WI38 (cell line): ENCODE measurements around the gene SKI.

ENCODE experiments used
- H3K4me3 ChIP-seq: 2 replicates; pipeline ENCODE4 v1.5.1; 2011; ENCODE audit warnings: low read depth, mild to moderate bottlenecking, control low read depth, low read length
- TF ChIP-seq, protein P1 (sequence below): IDR thresholded peaks from 2 replicates; pipeline ENCODE4 v1.5.1; 2012; ENCODE audit warnings: low read depth, mild to moderate bottlenecking, control low read depth, low read length

SKI gene

GRCh38 chr1:2342384-2343022, 114.4 kb downstream of the SKI start:
- H3K4me3 ChIP-seq = no peak overlapping the region
- TF ChIP-seq, protein P1, sequence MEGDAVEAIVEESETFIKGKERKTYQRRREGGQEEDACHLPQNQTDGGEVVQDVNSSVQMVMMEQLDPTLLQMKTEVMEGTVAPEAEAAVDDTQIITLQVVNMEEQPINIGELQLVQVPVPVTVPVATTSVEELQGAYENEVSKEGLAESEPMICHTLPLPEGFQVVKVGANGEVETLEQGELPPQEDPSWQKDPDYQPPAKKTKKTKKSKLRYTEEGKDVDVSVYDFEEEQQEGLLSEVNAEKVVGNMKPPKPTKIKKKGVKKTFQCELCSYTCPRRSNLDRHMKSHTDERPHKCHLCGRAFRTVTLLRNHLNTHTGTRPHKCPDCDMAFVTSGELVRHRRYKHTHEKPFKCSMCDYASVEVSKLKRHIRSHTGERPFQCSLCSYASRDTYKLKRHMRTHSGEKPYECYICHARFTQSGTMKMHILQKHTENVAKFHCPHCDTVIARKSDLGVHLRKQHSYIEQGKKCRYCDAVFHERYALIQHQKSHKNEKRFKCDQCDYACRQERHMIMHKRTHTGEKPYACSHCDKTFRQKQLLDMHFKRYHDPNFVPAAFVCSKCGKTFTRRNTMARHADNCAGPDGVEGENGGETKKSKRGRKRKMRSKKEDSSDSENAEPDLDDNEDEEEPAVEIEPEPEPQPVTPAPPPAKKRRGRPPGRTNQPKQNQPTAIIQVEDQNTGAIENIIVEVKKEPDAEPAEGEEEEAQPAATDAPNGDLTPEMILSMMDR = no peak

- no peak overlapping the region for H3K4me3 ChIP-seq
- TF ChIP-seq, protein P1 = no peak
These were observed 115.2 kb downstream of the SKI start for GRCh38 chr1:2343023-2343935.

- no peak overlapping the region for H3K4me3 ChIP-seq
- TF ChIP-seq, protein P1 = no peak
These were observed 116.1 kb downstream of the SKI start for GRCh38 chr1:2344121-2344681.

GRCh38 chr1:2344744-2345296, 116.7 kb downstream of the SKI start:
- TF ChIP-seq, protein P1 = no peak
- H3K4me3 ChIP-seq = no peak overlapping the region

DNA sequence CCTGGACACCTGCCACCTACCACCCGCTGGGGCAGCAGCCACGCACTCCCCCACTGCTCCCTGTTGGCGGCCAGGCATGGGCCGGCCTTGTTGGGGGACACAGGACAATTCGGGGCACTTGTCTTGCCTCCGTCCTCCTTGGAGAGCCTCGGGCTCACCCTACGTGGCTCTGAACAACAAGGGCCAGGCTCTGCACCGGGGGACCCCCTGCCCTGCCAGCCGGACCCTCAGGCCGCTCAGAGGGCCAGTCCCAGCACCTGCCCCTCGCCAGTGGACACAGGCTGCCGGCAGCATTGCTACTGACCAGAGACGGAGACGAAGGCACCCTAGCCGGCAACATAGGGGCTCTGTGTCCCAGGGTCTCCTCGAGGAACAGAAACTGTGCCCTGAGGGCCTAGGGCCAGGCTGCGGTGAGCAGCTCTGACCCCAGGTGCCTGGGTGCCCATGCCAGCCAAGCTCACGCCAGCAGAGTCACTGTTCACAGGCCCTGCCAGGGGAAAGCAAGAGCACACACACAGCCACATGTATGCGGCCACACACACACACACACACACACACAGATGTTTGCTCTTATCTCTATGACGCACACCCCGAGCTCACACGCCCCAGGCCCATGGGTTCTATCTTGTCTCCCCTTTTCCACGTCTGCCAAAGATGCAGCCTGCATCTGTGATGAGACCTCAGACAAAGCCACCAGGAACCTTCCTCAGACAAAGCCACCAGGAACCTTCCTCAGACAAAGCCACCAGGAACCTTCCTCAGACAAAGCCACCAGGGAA, 117.4 kb downstream of the SKI start:
- H3K4me3 ChIP-seq = no peak overlapping the region
- TF ChIP-seq, protein P1 = no peak

DNA sequence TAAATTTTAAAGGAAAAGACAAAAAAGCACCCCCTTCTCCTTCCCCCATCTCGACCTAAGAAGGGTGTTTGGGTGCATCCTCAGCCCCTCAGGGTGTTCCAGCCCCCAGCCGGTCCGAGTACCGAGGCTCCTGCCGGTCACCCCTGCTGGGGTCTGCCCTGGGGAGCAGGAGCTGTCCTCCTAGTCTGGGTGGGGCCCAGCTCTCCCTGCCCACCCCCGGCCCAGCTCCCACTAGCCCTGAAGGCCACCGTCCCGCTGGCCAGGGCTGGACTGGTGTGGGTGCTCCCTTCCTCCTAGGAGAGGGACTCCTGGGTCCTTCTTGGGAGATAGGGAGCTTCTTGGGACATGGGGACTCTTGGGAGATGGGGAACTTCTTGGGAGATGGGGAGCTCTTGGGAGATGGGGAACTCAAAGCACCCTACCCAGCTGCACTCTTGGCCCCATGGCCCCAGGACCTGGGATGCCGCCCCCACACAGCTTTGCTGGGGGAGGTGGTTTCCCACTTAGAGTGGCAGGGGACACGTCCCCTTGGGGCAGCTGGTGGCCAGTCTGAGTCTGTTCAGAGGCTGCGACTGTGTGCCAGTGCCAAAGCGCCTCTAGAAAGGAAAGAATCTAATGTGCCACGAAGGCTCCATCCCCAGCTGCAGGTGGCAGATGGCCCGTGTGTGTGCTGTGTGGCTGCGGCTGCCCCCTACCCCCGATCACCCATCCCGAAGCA, 118.7 kb downstream of the SKI start:
- TF ChIP-seq, protein P1 = no peak

More for the DNA sequence above, 118.7 kb downstream of the SKI start:
- H3K4me3 ChIP-seq = no peak overlapping the region
